Suprapubic skin (tissue), 4 donors: ENCODE results near the gene STOM. TPM values are rescaled to one million over a fixed set of nuclear protein-coding genes. Genes with fewer than 3 reads are reported as not detected.

Source experiments
- DNase-seq, 2 donors: peaks; one replicate each; pipeline ENCODE4 v3.0.0-alpha.2; 2019; ENCODE audit warnings: low spot score in 2 of 2
- H3K27ac ChIP-seq: fragments of 200-600 bp; sonication (generic); one replicate; pipeline ENCODE4 v1.5.1; 2019
- H3K27me3 ChIP-seq: fragments of 200-600 bp; sonication (generic); one replicate; pipeline ENCODE4 v1.5.1; 2019
- H3K36me3 ChIP-seq: fragments of 200-600 bp; sonication (generic); one replicate; pipeline ENCODE4 v1.5.1; 2019
- H3K4me1 ChIP-seq: fragments of 200-600 bp; sonication (generic); one replicate; pipeline ENCODE4 v1.5.1; 2019
- H3K4me3 ChIP-seq: fragments of 200-600 bp; sonication (generic); one replicate; pipeline ENCODE4 v1.5.1; 2019; ENCODE audit warnings: mild to moderate bottlenecking
- H3K9me3 ChIP-seq: fragments of 200-600 bp; sonication (generic); one replicate; pipeline ENCODE4 v1.5.1; 2019
- CTCF ChIP-seq, 2 donors: fragments of 200-600 bp in 1 of 2; fragments of 450-650 bp in 1 of 2; sonication (generic) in 1 of 2; IDR thresholded peaks; one replicate each; pipeline ENCODE4 v1.5.1; 2016 to 2019; ENCODE audit warnings: antibody characterized with exemption in 2 of 2, mild to moderate bottlenecking in 1 of 2, moderate library complexity in 1 of 2
- EP300 ChIP-seq: sonication (generic); formaldehyde crosslinking; IDR thresholded peaks from one replicate; pipeline ENCODE4 v1.6.1; 2017; ENCODE audit warnings: antibody characterized with exemption
- POLR2A ChIP-seq, 2 donors: fragments of 450-650 bp; IDR thresholded peaks; one replicate each; pipeline ENCODE4 v1.6.1; 2017; ENCODE audit warnings: antibody characterized with exemption in 2 of 2, mild to moderate bottlenecking in 2 of 2, moderate library complexity in 2 of 2
- POLR2AphosphoS5 ChIP-seq, 3 donors: sonication (generic); formaldehyde crosslinking; IDR thresholded peaks; one replicate each; pipeline ENCODE4 v1.6.1; 2017; ENCODE audit warnings: antibody characterized with exemption in 3 of 3
- WGBS: methylation state at CpG from one replicate; pipeline ENCODE4 v1.1.5; 2018; 5-methylcytosine and 5-hydroxymethylcytosine counted together
- total RNA-seq, 4 donors: library from RNA; depleted of rRNA; stranded (reverse); fragments of >200 nt; gene quantifications; one replicate each; pipeline ENCODE4 v1.1.0, GENCODE V29; 2016

STOM gene
- total RNA-seq, 4 donors from 2014 or later = 166 to 238 (median 185) TPM

GRCh38 chr9:121339437-121339836, 30.6 kb downstream of the STOM start:
- Histone ChIP-seq H3K4me1 (peaks cover 27% of the 10 kb centered on the region), H3K36me3 (peaks cover 57% of the 10 kb centered on the region)
- WGBS = 77% methylated on average over 2 of the region's 2 CpGs

DNA sequence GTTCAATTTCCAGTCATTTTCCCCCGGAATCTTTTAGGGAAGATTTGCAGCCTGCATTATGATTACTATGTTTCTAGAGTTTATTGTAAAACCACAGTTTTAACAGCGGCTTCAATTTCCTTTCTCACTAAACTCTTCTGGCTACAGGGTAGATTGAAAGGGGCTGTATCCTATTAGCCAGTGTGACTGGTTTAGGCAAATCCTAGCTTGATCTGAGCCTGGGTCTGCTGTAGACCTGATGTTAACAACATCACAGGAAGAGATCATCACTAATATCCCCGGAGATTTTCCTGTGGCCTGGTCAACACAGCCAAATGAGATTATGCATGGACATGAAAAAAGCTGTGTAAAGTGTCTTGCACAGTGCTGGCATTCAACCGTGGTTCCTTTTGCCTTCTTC, 33.4 kb downstream of the STOM start:
- 76% methylated on average over 4 of the region's 4 CpGs for WGBS
- H3K4me3 ChIP-seq = no peak overlapping the region
- H3K27ac ChIP-seq = no peak overlapping the region
- H3K36me3 ChIP-seq = peaks cover 68% of the 10 kb centered on the region
- no peaks in the 10 kb centered on the region for H3K27me3 ChIP-seq
- no peaks in the 10 kb centered on the region for H3K9me3 ChIP-seq
- H3K4me1 ChIP-seq = peaks cover 27% of the 10 kb centered on the region
- DNase-seq = no peak
- TF ChIP-seq POLR2A (IDR thresholded peaks at IDR 0.05) (no peak), EP300 (no peak), POLR2AphosphoS5 (IDR thresholded peaks at IDR 0.05) (no peak), CTCF (IDR thresholded peaks at IDR 0.05) (no peak)

More at GRCh38 chr9:121339437-121339836, 30.6 kb downstream of the STOM start:
- no peak for DNase-seq
- no peaks in the 10 kb centered on the region for H3K27me3 ChIP-seq
- no peak overlapping the region for H3K4me3 ChIP-seq
- H3K27ac ChIP-seq = no peak overlapping the region
- no peaks in the 10 kb centered on the region for H3K9me3 ChIP-seq
- no peak for TF ChIP-seq CTCF (IDR thresholded peaks at IDR 0.05)
- no peak for TF ChIP-seq POLR2A (IDR thresholded peaks at IDR 0.05)
- no peak for TF ChIP-seq EP300
- no peak for TF ChIP-seq POLR2AphosphoS5 (IDR thresholded peaks at IDR 0.05)

GRCh38 chr9:121333950-121334773, 35.9 kb downstream of the STOM start:
- WGBS = 67% methylated on average over 8 of the region's 8 CpGs
- peaks cover 30% of the 10 kb centered on the region for H3K4me1 ChIP-seq

GRCh38 chr9:121331992-121332685, 37.9 kb downstream of the STOM start:
- WGBS = 73% methylated on average over 14 of the region's 14 CpGs
- no peak overlapping the region for H3K4me3 ChIP-seq
- DNase-seq = no peak

More at GRCh38 chr9:121333950-121334773, 35.9 kb downstream of the STOM start:
- no peak for DNase-seq
- no peak for TF ChIP-seq POLR2A (IDR thresholded peaks at IDR 0.05)
- peak in 1 of 3 donors; percentile 32 for TF ChIP-seq POLR2AphosphoS5 (IDR thresholded peaks at IDR 0.05)
- no peak for TF ChIP-seq CTCF (IDR thresholded peaks at IDR 0.05)
- no peak for TF ChIP-seq EP300
- Histone ChIP-seq H3K4me3 (no peak overlapping the region), H3K36me3 (peaks cover 69% of the 10 kb centered on the region), H3K27ac (peak overlapping the region; percentile 80), H3K27me3 (no peaks in the 10 kb centered on the region), H3K9me3 (no peaks in the 10 kb centered on the region)

More at GRCh38 chr9:121331992-121332685, 37.9 kb downstream of the STOM start:
- Histone ChIP-seq H3K36me3 (peaks cover 75% of the 10 kb centered on the region), H3K27me3 (no peaks in the 10 kb centered on the region), H3K27ac (peak overlapping the region; percentile 55), H3K4me1 (peaks cover 44% of the 10 kb centered on the region), H3K9me3 (no peaks in the 10 kb centered on the region)
- TF ChIP-seq CTCF (IDR thresholded peaks at IDR 0.05) (peak; percentile 13 to 41), POLR2A (IDR thresholded peaks at IDR 0.05) (no peak), EP300 (no peak), POLR2AphosphoS5 (IDR thresholded peaks at IDR 0.05) (peak in 1 of 3 donors; percentile 10)
